ENCODE data around the gene OR6S1.
"Not testable (repeated sequence)": the region's sequence is repeated elsewhere in the genome, so short reads cannot be mapped to it uniquely, and the experiment has no call there.

OR6S1 gene

GRCh38 chr14:20608383-20609110 is 32.9 kb downstream of the OR6S1 start:
- no peak for DNase-seq

DNA sequence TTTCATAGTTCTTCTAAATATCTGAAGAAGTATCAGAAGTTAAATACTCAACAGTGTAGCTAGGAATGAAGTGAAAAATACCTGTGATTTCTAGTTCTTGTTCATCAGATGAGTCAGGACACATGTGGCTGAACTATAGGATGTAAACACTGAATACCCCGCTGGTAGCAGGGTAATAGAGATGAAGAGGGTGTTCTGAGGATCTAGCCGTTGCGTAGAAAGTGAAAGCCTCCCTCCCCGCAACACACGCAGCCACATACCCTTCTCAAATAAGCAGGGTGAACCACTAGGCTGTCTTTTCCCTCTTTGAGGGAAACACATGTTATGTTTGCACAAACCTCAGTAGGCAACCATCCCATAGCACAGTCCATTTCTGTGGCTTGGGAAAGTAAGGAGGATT is 33.9 kb downstream of the OR6S1 start:
- DNase-seq = no peak

DNA sequence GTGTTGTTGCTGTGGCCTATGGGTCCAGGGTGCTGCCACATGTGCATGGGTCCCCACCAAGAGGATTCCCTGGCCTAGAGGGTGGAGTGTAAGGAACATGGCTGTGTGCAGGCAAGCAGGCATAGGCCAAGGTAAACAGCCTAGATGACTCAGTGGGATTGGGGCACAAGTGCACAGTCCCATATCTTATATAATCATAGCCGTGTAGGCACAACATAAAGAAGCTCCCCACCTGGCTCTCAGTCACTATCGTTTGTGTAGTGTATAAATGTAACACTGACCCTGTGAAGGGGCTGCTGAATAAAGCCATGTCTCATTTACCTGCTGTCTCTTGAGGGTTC is 34.6 kb downstream of the OR6S1 start:
- no peak for DNase-seq

GRCh38 chr14:20606190-20606901 is 35.1 kb downstream of the OR6S1 start:
- DNase-seq = peak; percentile 49

- no peak for DNase-seq
Observed at GRCh38 chr14:20603813-20604690, 37.4 kb downstream of the OR6S1 start.

DNA sequence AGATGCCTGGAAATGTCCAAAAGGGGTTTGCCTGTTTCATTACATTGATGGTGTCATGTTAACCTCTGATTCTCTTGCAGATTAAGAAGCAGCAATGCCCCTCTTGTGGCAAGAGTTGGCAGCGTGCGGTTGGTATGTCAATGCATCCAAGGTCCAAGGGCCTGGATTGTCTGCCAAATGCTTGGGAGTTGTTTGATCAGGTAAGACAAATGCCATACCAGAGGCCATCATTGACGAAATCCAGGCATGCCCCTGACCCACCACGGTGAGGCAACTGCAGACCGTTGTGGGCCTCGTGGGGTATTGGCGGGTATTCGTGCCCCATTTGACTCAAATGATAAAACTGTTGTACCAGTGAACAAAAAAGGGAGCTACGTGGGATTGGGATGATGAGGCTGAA is 38.9 kb downstream of the OR6S1 start:
- no peak for DNase-seq

DNA sequence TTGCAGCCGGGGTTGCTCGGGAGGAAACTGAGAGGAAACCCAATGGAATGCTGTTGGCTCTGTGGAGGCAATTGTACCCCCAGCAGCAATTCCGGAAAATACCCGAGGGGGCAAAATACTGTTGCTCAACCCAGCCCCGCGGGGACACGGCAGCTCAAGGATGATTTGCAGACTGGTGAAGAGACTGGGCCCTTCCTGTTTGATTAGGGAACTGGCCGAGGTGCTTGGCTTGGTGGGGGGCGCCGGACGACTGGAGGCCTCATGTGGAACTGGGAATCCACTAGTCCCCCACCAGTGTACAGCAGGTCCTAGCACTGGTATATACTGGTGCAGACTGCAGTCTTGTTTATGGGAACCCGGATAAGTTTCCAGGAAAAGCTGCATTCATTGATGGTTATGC is 40.0 kb downstream of the OR6S1 start:
- no peak for DNase-seq

DNA sequence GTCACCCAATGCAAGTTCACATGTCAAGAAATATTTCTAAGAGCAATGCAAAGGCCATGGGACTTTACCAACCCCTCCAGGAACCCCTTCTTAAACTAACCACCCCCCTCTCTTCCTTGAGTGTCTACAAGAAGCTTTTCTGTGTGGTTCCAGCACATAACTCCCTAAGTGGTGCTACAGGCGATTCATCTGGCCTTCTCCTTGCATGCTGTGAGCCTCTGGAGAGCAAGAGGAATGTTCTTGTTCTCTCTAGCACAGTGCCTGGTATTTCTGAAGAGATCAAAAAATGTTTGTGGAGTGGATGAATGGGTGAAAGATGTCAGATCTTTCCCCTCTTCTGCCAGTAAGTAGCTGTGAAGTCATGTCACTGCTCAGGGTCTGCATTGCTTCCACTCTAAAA is 44.4 kb downstream of the OR6S1 start:
- no peak for DNase-seq

DNA sequence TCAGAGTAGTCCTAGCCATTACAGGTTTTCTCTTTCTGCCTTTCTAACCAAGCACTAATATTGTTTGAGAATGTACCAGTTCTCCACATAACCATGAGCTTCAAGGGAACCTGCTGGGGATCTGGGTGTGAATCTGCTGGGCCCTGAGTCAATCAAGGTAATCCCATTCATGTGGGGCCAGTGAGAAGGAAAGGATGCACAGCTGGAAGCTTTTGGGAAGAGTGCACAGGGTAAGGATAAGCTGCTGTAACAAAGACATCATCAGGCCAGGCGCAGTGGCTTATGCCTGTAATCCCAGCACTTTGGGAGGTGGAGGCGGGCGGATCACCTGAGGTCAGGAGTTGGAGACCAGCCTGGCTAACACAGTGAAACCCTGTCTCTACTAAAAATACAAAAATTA is 45.8 kb downstream of the OR6S1 start:
- not testable (repeated sequence) for DNase-seq

DNA sequence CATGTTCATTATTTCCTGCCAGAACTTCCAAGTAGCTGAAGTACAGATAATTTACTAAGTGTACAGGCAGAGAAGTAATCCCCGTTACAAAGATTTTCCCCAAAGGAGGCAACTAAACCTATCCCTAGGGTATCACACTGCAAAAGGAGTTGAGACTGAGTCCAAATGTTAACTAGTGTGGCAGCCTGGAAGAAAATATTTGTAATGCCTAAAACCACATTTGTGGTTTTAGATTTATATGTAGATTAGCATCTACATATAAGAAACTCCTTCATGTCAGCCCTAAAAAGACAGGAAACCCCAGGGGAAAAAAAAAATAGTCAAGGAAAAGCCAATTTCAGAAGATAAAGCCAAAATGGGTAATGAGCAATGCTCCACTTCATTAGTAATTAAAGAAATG is 48.9 kb downstream of the OR6S1 start:
- DNase-seq = no peak

- DNase-seq = no peak
Observed at GRCh38 chr14:20591235-20591634, 50.3 kb downstream of the OR6S1 start, which contains the start of gene RNASE12. RNASE12 (minus strand) TSS chr14:20591376; CDS start chr14:20590723, 653 bp downstream.

All from SHP77 treated with DMSO at 0.1 percent for 48 hours (cell line).